Aorta (tissue), 5 donors: ENCODE data around the gene LONP2. TPM values are rescaled to one million over a fixed set of nuclear protein-coding genes. Genes with fewer than 3 reads are reported as not detected.
"Not testable (repeated sequence)": the region's sequence is repeated elsewhere in the genome, so short reads cannot be mapped to it uniquely, and the experiment has no call there.

Source experiments
- ATAC-seq: fragments of 200-7000 bp; cut with Tn5 transposase; one replicate; pipeline ENCODE4 v1.9.1; 2022; ENCODE audit warnings: moderate library complexity; ENCODE audit not compliant: low FRiP score
- DNase-seq, 2 donors: peaks; one replicate each; pipeline ENCODE4 v3.0.0-alpha.2; 2020
- H3K27ac ChIP-seq, 2 donors: one replicate each; pipeline ENCODE4 v1.5.1; 2013; ENCODE audit warnings: low read length in 2 of 2, mild to moderate bottlenecking in 2 of 2, moderate library complexity in 2 of 2, control low read depth in 1 of 2, inconsistent platforms in 1 of 2, low read depth in 1 of 2
- H3K27me3 ChIP-seq, 2 donors: one replicate each; pipeline ENCODE4 v1.6.1; 2013; ENCODE audit warnings: control low read depth in 1 of 2, low read length in 1 of 2, mild to moderate bottlenecking in 1 of 2, moderate library complexity in 1 of 2; ENCODE audit not compliant: insufficient read depth in 2 of 2, control insufficient read depth in 1 of 2
- H3K36me3 ChIP-seq, 2 donors: one replicate each; pipeline ENCODE4 v1.6.1; 2013; ENCODE audit warnings: control low read depth in 1 of 2, low read length in 1 of 2, mild to moderate bottlenecking in 1 of 2; ENCODE audit not compliant: insufficient read depth in 2 of 2, control insufficient read depth in 1 of 2
- H3K4me1 ChIP-seq, 2 donors: one replicate each; pipeline ENCODE4 v1.6.1; 2013; ENCODE audit warnings: low read length in 2 of 2, control low read depth in 1 of 2, mild to moderate bottlenecking in 1 of 2, moderate library complexity in 1 of 2; ENCODE audit not compliant: insufficient read depth in 2 of 2, control insufficient read depth in 1 of 2
- H3K4me3 ChIP-seq, 2 donors: one replicate each; pipeline ENCODE4 v1.5.1; 2013; ENCODE audit warnings: low read length in 2 of 2, control low read depth in 1 of 2, mild to moderate bottlenecking in 1 of 2
- H3K9me3 ChIP-seq: one replicate; pipeline ENCODE4 v1.6.1; 2013; ENCODE audit warnings: mild to moderate bottlenecking, low read length; ENCODE audit not compliant: control insufficient read depth
- WGBS, 2 donors: extraction: QIAGEN DNeasy Blood & Tissue Kit; methylation state at CpG; one replicate each; pipeline ENCODE4 v1.1.7; 2013; 5-methylcytosine and 5-hydroxymethylcytosine counted together
- intact Hi-C, 2 donors: fragments of 100-400 bp; cut with DNase I; formaldehyde crosslinking; loops; one replicate each; pipeline versions ENCODE4 v1.14.2 to v1.15.0; 2022
- polyA plus RNA-seq, 2 donors: library from polyadenylated mRNA; stranded (reverse); fragments of 200-250 nt; gene quantifications; one replicate each; pipeline ENCODE4 v1.2.3, GENCODE V29; 2013
- total RNA-seq, 2 donors: library from RNA; stranded (reverse); fragmentation: NEBNext Ultra II Directional; extraction: Animal tissue kit (Norgen Biotek cat#: 25700); gene quantifications; one replicate each; pipeline ENCODE4 v1.2.1, GENCODE V29; 2021
- donor health status: healthy with polysubstance abuse.
- donor health status: Bipolar disorder and iron deficiency.
- donor health status: DM: no; HTN: no; CAD: no.
- donor health status: DM: no; HTN: no; CAD: no.
- donor health status: DM: yes; HTN: yes; CAD: no.

Gene LONP2
- total and polyA plus RNA-seq, 4 donors = 9.5 to 71.8 (median 45.4) TPM

GRCh38 chr16:48392407-48392806 lies 148.3 kb downstream of the LONP2 start:
- peaks cover 0 to 2% of the 10 kb centered on the region in 2 donors for H3K4me1 ChIP-seq
- no peak for DNase-seq
- H3K4me3 ChIP-seq = no peak overlapping the region
- no peak overlapping the region for H3K27ac ChIP-seq
- intact Hi-C loops = no loop called here
- no peaks in the 10 kb centered on the region for H3K27me3 ChIP-seq
- 96% methylated on average over 5 of the region's 5 CpGs for WGBS, 2 donors
- no peak for ATAC-seq
- no peaks in the 10 kb centered on the region for H3K36me3 ChIP-seq
- H3K9me3 ChIP-seq = no peaks in the 10 kb centered on the region

- ATAC-seq = peak; percentile 88
- DNase-seq = no peak
- Histone ChIP-seq H3K27ac (no peak overlapping the region), H3K36me3 (no peaks in the 10 kb centered on the region), H3K27me3 (no peaks in the 10 kb centered on the region), H3K4me3 (no peak overlapping the region), H3K4me1 (no peaks in the 10 kb centered on the region), H3K9me3 (no peaks in the 10 kb centered on the region)
- intact Hi-C loops = no loop called here
- WGBS, 2 donors = 92% methylated on average over 11 of the region's 11 CpGs
Measured at GRCh38 chr16:48393485-48394354, 149.6 kb downstream of the LONP2 start.

- H3K27ac ChIP-seq = no peak overlapping the region
- intact Hi-C loops = no loop called here
Measured at GRCh38 chr16:48394355-48394703, 150.2 kb downstream of the LONP2 start.

GRCh38 chr16:48395375-48395774 lies 151.3 kb downstream of the LONP2 start:
- no peak overlapping the region for H3K27ac ChIP-seq
- WGBS, 2 donors = 88 to 90% methylated on average over 3 of the region's 3 CpGs

More at GRCh38 chr16:48394355-48394703, 150.2 kb downstream of the LONP2 start:
- Histone ChIP-seq H3K4me1 (no peaks in the 10 kb centered on the region), H3K4me3 (no peak overlapping the region), H3K9me3 (no peaks in the 10 kb centered on the region), H3K36me3 (no peaks in the 10 kb centered on the region), H3K27me3 (no peaks in the 10 kb centered on the region)
- ATAC-seq (peak; percentile 34), DNase-seq (no peak)
- WGBS, 2 donors = 92 to 93% methylated on average over 6 of the region's 6 CpGs

GRCh38 chr16:48402547-48402946 lies 158.4 kb downstream of the LONP2 start:
- not testable (repeated sequence) for H3K4me1 ChIP-seq

More at GRCh38 chr16:48395375-48395774, 151.3 kb downstream of the LONP2 start:
- Histone ChIP-seq H3K4me3 (no peak overlapping the region), H3K27me3 (no peaks in the 10 kb centered on the region), H3K9me3 (no peaks in the 10 kb centered on the region), H3K36me3 (no peaks in the 10 kb centered on the region), H3K4me1 (no peaks in the 10 kb centered on the region)
- intact Hi-C loops = no loop called here
- no peak for ATAC-seq
- no peak for DNase-seq

GRCh38 chr16:48405153-48405552 lies 161.1 kb downstream of the LONP2 start:
- Histone ChIP-seq H3K4me3 (no peak overlapping the region), H3K27ac (no peak overlapping the region), H3K36me3 (no peaks in the 10 kb centered on the region), H3K4me1 (no peaks in the 10 kb centered on the region), H3K9me3 (no peaks in the 10 kb centered on the region), H3K27me3 (no peaks in the 10 kb centered on the region)
- intact Hi-C loops = no loop called here
- WGBS, 2 donors = 100% methylated on average over 1 of the region's 1 CpG
- no peak for ATAC-seq
- DNase-seq = no peak

More at GRCh38 chr16:48402547-48402946, 158.4 kb downstream of the LONP2 start:
- H3K27ac ChIP-seq, H3K9me3 ChIP-seq, ATAC-seq, H3K36me3 ChIP-seq, H3K27me3 ChIP-seq, DNase-seq, intact Hi-C loops, H3K4me3 ChIP-seq: not testable (repeated sequence)
- WGBS, 2 donors = 86 to 92% methylated on average over 8 of the region's 8 CpGs

- intact Hi-C loops = no loop called here
- H3K36me3 ChIP-seq = no peaks in the 10 kb centered on the region
- no peaks in the 10 kb centered on the region for H3K4me1 ChIP-seq
- DNase-seq = no peak
- no peak for ATAC-seq
- H3K27ac ChIP-seq = no peak overlapping the region
- H3K9me3 ChIP-seq = no peaks in the 10 kb centered on the region
- no peaks in the 10 kb centered on the region for H3K27me3 ChIP-seq
- no peak overlapping the region for H3K4me3 ChIP-seq
- WGBS, 2 donors = 84 to 91% methylated on average over 4 of the region's 4 CpGs
Measured at GRCh38 chr16:48405907-48406306, 161.8 kb downstream of the LONP2 start.
